Colon (tissue), 2 donors: ENCODE results near the gene ADCY7.

Experiments used
- FAIRE-seq: peaks from 2 replicates; lab custom pipeline; 2012; peaks lifted over from hg19 to GRCh38; lab: Jason Lieb, UNC
- donor health status: control.
- donor health status: control.

Gene ADCY7

DNA sequence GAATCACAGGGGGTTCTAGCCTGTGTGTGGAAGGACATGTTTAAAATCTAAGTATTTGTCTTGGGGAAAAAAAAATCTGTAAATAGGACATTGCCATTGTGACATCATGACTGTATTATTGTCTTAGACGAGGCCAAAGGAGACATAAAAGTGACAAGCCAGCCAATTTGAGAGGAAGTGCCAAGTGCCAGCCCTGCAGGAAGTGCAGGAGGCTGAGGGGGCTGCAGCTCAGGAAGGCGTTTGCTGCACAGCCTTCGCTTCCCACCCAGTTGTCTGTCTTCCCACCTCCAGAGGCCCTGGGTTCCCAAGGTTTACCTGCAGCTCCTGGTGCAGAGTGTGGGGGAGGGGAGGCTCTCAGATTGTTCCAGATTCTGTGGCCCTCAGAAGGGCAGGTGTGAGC is 1.3 kb downstream of the ADCY7 start:
- FAIRE-seq: no peak

DNA sequence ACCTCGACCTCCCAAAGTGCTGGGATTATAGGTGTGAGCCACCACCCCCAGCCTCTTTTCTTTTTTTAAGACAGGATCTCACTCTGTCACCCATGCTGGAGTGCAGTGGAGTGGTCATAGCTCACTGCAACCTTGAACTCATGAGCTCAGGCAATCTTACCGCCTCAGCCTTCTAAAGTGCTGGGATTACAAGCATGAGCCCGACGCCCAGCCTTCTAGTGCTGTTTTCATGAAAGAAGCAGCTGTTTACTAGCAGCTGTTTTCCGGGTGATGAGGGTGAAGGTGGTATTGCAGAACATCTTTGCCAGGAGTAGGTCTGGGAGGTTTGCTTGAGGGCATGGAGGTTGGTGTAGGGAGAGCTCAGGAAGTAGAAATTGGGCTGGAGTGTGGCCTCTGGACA is 2.0 kb downstream of the ADCY7 start:
- no peak for FAIRE-seq

DNA sequence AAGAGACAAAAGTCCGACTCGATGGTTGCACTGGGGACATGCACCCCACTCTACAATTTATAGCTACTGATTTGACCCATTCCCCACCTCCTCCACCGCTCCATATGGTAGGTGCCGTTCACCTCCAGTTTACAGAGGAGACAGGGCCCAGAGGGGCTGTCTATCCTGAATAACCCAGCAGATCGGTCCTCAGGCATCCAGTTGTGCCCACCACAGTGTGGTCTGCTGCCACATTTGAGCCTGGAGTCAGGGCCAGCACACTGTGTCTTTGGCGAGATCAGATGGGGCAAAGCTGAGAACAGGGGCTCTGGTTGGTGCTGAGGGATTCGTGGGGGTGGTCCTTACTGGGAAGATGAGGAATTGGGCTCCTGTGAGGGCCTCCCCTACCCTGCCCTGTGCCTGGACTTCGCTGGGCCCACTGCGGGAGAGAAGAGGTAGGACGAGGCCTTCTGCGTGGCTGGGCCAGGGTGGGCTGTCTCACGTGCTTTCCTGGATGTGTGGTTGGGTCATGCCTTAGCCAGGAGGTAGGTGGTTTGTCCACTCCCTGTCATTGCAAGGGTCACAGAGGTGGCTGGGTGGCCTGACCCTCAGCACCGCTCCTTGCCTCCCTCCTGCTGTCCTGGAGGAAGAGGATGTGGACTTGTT is 2.8 kb downstream of the ADCY7 start:
- FAIRE-seq: no peak

DNA sequence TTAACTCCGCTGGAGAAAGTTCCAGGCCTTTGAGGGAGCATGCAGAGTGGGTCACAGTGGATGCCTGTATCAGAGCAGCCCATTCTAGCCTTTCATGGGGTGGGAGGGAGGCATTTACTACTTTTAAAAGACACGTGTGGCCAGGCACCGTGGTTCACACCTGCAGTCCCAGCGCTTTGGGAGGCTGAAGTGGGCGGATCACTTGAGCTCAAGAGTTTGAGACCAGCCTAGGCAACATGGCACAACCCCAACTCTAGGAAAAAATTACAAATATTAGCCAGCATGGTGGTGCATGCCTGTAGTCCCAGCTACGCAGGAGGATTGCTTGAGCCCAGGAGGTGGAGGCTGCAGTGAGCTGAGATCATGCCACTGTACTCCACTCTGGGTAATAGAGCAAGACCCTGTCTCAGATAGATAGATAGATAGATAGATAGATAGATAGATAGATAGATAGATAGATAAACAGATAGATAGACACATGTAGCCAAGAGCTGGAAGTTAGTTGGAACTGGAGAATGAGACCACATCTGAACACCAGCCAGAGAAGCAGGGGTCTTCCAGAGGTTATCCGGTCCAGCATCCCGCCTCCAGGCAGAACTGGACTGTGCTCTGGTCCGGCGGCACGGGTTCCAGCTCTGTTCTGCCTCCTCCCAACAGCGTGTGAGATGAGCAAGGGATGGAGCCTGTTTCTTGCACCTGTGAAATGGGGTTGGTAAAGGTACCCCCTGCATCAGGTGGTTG is 3.6 kb downstream of the ADCY7 start:
- no peak for FAIRE-seq

DNA sequence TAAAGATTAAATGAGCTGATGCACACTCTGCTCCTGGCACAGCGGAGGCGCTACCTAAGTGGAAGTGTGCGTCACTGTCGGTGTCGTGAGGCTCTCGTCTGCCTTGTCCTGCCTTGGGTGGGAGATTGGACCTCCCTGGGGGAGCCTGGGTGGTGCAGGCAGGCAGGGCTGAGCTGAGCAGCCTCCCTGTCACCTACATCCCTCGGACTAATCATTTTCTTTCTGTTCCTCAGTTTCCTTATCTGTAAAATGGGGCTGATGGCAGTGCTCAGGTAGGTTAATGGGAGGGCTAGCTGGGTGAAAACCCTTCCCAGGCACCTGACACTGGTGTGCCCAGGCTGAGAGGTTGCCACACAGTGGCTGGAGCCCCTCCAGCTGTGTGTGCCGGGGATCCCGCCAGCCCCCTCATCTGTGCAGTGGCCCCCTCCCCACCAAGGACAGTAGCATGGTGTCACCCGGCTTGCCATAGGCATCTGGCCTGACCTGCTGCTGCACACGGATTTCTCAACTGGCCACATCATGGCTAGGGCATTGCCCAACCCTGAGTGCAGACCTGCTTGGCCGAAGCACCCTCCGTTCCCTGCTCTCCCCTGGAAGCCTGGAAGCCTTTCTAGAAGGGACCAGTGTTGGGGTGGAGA is 4.3 kb downstream of the ADCY7 start:
- FAIRE-seq: no peak

- FAIRE-seq: no peak
Measured at GRCh38 chr16:50271148-50272041, 5.0 kb downstream of the ADCY7 start.

GRCh38 chr16:50272111-50272571 is 5.8 kb downstream of the ADCY7 start:
- no peak for FAIRE-seq

- FAIRE-seq: no peak
Measured at GRCh38 chr16:50272687-50273381, 6.5 kb downstream of the ADCY7 start.

DNA sequence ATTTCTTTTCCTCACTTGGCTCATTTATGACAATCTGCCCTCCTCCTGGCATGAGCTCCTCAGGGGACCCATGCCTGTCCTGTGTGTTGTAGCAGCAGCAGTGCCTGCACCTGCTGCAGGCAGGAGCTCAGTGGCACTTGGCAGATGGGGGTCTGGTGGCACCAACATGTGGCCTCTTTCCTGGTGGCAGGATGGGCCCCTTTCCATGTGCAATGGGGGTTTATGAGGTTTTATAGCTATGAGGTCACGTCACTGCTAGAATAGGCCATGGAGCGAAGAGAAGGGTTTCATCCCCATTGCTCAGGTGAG is 7.0 kb downstream of the ADCY7 start:
- no peak for FAIRE-seq

- FAIRE-seq: no peak
Measured at GRCh38 chr16:50273888-50274325, 7.6 kb downstream of the ADCY7 start.

GRCh38 chr16:50274326-50275097 is 8.2 kb downstream of the ADCY7 start:
- no peak for FAIRE-seq

- no peak for FAIRE-seq
Measured at GRCh38 chr16:50275098-50275415, 8.7 kb downstream of the ADCY7 start.

GRCh38 chr16:50275428-50276325 is 9.3 kb downstream of the ADCY7 start:
- no peak for FAIRE-seq

- FAIRE-seq: no peak
Measured at GRCh38 chr16:50276326-50276640, 9.9 kb downstream of the ADCY7 start.

GRCh38 chr16:50276801-50277555 is 10.6 kb downstream of the ADCY7 start:
- no peak for FAIRE-seq

DNA sequence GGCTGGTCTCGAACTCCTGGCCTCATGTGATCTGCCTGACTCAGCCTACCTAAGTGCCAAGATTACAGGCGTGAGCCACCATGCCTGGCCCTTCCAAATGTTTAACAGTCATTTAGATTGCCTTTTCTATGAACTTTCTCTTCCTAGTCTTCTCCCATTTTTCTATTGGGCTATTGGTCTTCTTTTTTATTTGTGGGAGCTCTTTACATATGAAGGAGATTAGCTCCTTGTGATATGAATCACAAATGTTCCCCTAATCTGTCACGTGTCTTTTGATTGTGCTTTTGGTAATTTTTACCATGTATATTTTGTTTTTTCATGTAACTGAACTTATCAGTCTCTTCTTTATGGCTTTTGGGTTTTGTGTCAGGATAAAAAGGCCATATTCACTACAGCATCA is 11.9 kb downstream of the ADCY7 start:
- FAIRE-seq: no peak

- no peak for FAIRE-seq
Measured at GRCh38 chr16:50279504-50279865, 13.1 kb downstream of the ADCY7 start.

DNA sequence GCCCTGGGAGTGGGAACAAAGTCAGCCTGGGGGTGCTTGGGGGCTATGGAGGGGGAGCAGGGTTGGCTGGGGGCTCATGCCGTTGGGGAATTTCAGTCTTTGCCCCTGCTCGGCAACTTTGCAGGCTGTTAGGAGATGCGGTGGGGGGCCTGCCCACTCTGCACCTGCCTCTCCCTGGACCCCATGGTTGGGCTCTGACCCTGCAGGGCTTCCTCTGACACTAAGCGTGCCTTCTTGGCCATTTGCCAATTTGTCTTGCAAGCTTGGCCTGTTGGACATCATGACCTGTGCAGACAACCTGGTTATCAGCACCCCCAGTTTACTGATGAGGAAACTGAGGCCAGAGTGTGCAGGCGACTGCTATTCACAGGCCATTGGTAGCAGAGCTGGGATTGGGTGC is 14.6 kb downstream of the ADCY7 start:
- FAIRE-seq: no peak

DNA sequence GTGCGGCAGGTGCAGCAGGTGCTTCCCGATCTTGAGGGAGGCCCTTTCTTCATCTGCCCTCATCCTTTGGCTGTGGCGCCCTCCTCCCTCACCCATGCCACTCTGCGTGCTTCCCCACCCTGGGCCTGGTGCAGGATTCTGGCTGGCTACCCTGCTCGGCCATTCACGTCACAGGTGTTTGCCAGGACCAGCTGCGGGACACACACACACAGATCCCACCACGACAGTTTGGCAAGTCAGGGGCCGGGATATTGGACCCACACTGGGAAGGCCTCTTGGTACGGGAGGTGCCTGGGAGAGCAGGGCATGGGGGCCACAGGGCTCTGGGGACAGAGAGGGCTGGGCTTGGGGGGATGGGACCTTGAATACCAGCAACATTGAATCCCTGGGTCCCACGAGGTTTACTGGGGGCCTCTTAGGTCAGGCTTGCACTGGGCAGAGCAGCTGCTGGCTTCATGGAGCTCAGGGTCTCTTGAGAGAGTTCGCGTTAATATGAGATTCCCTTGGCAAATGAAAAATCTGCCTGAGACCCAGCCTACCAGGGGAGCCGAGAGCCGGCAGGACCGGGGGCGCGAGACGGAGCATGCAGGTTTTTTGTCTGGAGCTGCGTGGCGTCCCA is 15.1 kb downstream of the ADCY7 start:
- no peak for FAIRE-seq
